ENCODE measurements around the gene PRCC. TPM values are rescaled to one million over a fixed set of nuclear protein-coding genes. Genes with fewer than 3 reads are reported as not detected.
A peak's percentile ranks its signal among the peaks of the same experiment; 100 is the strongest.

PRCC gene
- total RNA-seq, 1 donor from 2014 or later = 56.0 TPM

GRCh38 chr1:156738916-156739315 lies 28.4 kb upstream of the PRCC start:
- TF ChIP-seq CTCF (IDR thresholded peaks at IDR 0.05; ENCODE audit: insufficient read depth, low read length, poor library complexity, severe bottlenecking) = no peak
- DNase-seq (ENCODE audit: low read depth) = no peak
- no peaks in the 10 kb centered on the region for H3K27me3 ChIP-seq (ENCODE audit: control insufficient read depth, insufficient read depth, low read length)
- no peak overlapping the region for H3K4me3 ChIP-seq (ENCODE audit: low read depth, low read length)
- H3K36me3 ChIP-seq (ENCODE audit: control insufficient read depth, insufficient read depth, low read length) = peaks cover 4% of the 10 kb centered on the region

GRCh38 chr1:156740237-156740740 lies 27.0 kb upstream of the PRCC start:
- DNase-seq (ENCODE audit: low read depth) = no peak
- Histone ChIP-seq H3K4me3 (ENCODE audit: low read depth, low read length) (peak overlapping the region; percentile 58), H3K27me3 (ENCODE audit: control insufficient read depth, insufficient read depth, low read length) (no peaks in the 10 kb centered on the region), H3K36me3 (ENCODE audit: control insufficient read depth, insufficient read depth, low read length) (peaks cover 5% of the 10 kb centered on the region)
- TF ChIP-seq CTCF (IDR thresholded peaks at IDR 0.05; ENCODE audit: insufficient read depth, low read length, poor library complexity, severe bottlenecking) = no peak

- Histone ChIP-seq H3K27me3 (ENCODE audit: control insufficient read depth, insufficient read depth, low read length) (no peaks in the 10 kb centered on the region), H3K36me3 (ENCODE audit: control insufficient read depth, insufficient read depth, low read length) (peaks cover 5% of the 10 kb centered on the region), H3K4me3 (ENCODE audit: low read depth, low read length) (peak within 1 kb of the TSS; percentile 58)
- no peak for TF ChIP-seq CTCF (IDR thresholded peaks at IDR 0.05; ENCODE audit: insufficient read depth, low read length, poor library complexity, severe bottlenecking)
- peak; percentile 99 for DNase-seq (ENCODE audit: low read depth)
Measured at GRCh38 chr1:156740741-156741480, 26.4 kb upstream of the PRCC start, which contains the start of gene MRPL24. TSS of gene MRPL24 (minus strand) at chr1:156741088. CDS start at chr1:156738704, 2,384 bp downstream.

GRCh38 chr1:156741481-156741983 lies 25.8 kb upstream of the PRCC start:
- no peaks in the 10 kb centered on the region for H3K27me3 ChIP-seq (ENCODE audit: control insufficient read depth, insufficient read depth, low read length)
- no peak overlapping the region for H3K4me3 ChIP-seq (ENCODE audit: low read depth, low read length)
- DNase-seq (ENCODE audit: low read depth) = no peak
- no peak for TF ChIP-seq CTCF (IDR thresholded peaks at IDR 0.05; ENCODE audit: insufficient read depth, low read length, poor library complexity, severe bottlenecking)
- H3K36me3 ChIP-seq (ENCODE audit: control insufficient read depth, insufficient read depth, low read length) = peaks cover 5% of the 10 kb centered on the region

- H3K36me3 ChIP-seq (ENCODE audit: control insufficient read depth, insufficient read depth, low read length) = peaks cover 5% of the 10 kb centered on the region
- no peak for DNase-seq (ENCODE audit: low read depth)
- TF ChIP-seq CTCF (IDR thresholded peaks at IDR 0.05; ENCODE audit: insufficient read depth, low read length, poor library complexity, severe bottlenecking) = no peak
- H3K27me3 ChIP-seq (ENCODE audit: control insufficient read depth, insufficient read depth, low read length) = no peaks in the 10 kb centered on the region
- H3K4me3 ChIP-seq (ENCODE audit: low read depth, low read length) = no peak overlapping the region
Measured at GRCh38 chr1:156742017-156742416, 25.3 kb upstream of the PRCC start.
